Panc1 (cell line): ENCODE results near the gene ATL2. TPM values are rescaled to one million over a fixed set of nuclear protein-coding genes. Genes with fewer than 3 reads are reported as not detected.
"Not testable (repeated sequence)": the region's sequence is repeated elsewhere in the genome, so short reads cannot be mapped to it uniquely, and the experiment has no call there.

Experiments
- ATAC-seq: fragments of 200-7000 bp; cut with Tn5 transposase; 2 replicates; pipeline ENCODE4 v1.9.1; 2020; ENCODE audit warnings: mild to moderate bottlenecking, moderate library complexity
- BruUV-seq: library from RNA; stranded (reverse); fragments of 400-500 nt; replicated peaks from 2 replicates; lab custom pipeline; 2021; lab: Mats Ljungman, UMichigan
- CTCF ChIA-PET: fragments of 300-600 bp; sonication (Branson Sonifier 250); formaldehyde crosslinking; loops from one replicate; lab custom pipeline; 2022; ENCODE audit warnings: antibody characterized with exemption; lab: Charles Lee
- POLR2A ChIA-PET: fragments of 300-600 bp; sonication (Branson Sonifier 250); formaldehyde crosslinking; loops from one replicate; lab custom pipeline; 2022; ENCODE audit warnings: antibody characterized with exemption; lab: Charles Lee
- DNase-seq: peaks from one replicate; pipeline ENCODE4 v3.0.0-alpha.2; 2010; ENCODE audit warnings: low read depth, low spot score
- H3K27ac ChIP-seq: 2 replicates; pipeline ENCODE4 v1.5.1; 2011; ENCODE audit warnings: mild to moderate bottlenecking, low read length, inconsistent platforms
- H3K27me3 ChIP-seq: fragments of 200-500 bp; sonication (Bioruptor generic); 2 replicates; pipeline ENCODE4 v1.6.0; 2014; ENCODE audit warnings: low read length, inconsistent platforms; ENCODE audit not compliant: control insufficient read depth, insufficient read depth
- H3K36me3 ChIP-seq: fragments of 200-500 bp; sonication (Bioruptor generic); 2 replicates; pipeline ENCODE4 v1.5.1; 2014; ENCODE audit warnings: inconsistent platforms, mild to moderate bottlenecking, low read length, moderate library complexity; ENCODE audit not compliant: control insufficient read depth, insufficient read depth
- H3K4me1 ChIP-seq: 2 replicates; pipeline ENCODE4 v1.5.1; 2011; ENCODE audit warnings: inconsistent platforms, mild to moderate bottlenecking, low read length, moderate library complexity; ENCODE audit not compliant: control insufficient read depth, insufficient read depth
- H3K4me3 ChIP-seq, 2 experiments: 2 replicates each; pipeline ENCODE4 v1.5.1; 2011 to 2012; ENCODE audit warnings: low read depth in 2 of 2, low read length in 2 of 2, mild to moderate bottlenecking in 2 of 2, inconsistent platforms in 1 of 2, moderate library complexity in 1 of 2
- H3K9me3 ChIP-seq: fragments of 200-500 bp; sonication (Bioruptor generic); 2 replicates; pipeline ENCODE4 v1.5.1; 2014; ENCODE audit warnings: low read depth, mild to moderate bottlenecking, inconsistent platforms, low read length, moderate library complexity; ENCODE audit not compliant: control insufficient read depth, insufficient read depth
- CTCF ChIP-seq: fragments of 450-650 bp; IDR thresholded peaks from 2 replicates; pipeline ENCODE4 v1.5.1; 2017; ENCODE audit warnings: mild to moderate bottlenecking
- POLR2AphosphoS5 ChIP-seq: IDR thresholded peaks from 2 replicates; pipeline ENCODE4 v1.6.1; 2012; ENCODE audit warnings: mild to moderate bottlenecking, low read depth, low read length, moderate library complexity
- REST ChIP-seq, 2 experiments: IDR thresholded peaks; 2 replicates each; pipeline ENCODE4 v1.6.1; 2011 to 2012; ENCODE audit warnings: low read depth in 2 of 2, control low read depth in 1 of 2, low read length in 1 of 2, mild to moderate bottlenecking in 1 of 2, moderate library complexity in 1 of 2; ENCODE audit not compliant: insufficient read depth in 1 of 2
- SIN3A ChIP-seq: IDR thresholded peaks from 2 replicates; pipeline ENCODE4 v1.6.1; 2012; ENCODE audit warnings: low read depth, mild to moderate bottlenecking, low read length, moderate library complexity, borderline replicate concordance; ENCODE audit not compliant: insufficient read depth
- TCF7L2 ChIP-seq: IDR thresholded peaks from 2 replicates; pipeline ENCODE4 v1.6.1; 2011; ENCODE audit warnings: mild to moderate bottlenecking, low read depth, low read length, inconsistent platforms
- in situ Hi-C: cut with HindIII; loops from 2 replicates; pipeline ENCODE4 v1.10.0; 2016; ENCODE audit warnings: low sequenced_read_pairs, low pct_unique_long_range_greater_than_20kb
- intact Hi-C: fragments of 100-400 bp; cut with micrococcal nuclease; formaldehyde crosslinking; loops from one replicate; pipeline ENCODE4 v1.10.0; 2022; ENCODE audit not compliant: unreplicated experiment
- total RNA-seq: library from RNA; stranded (reverse); gene quantifications from one replicate; pipeline ENCODE4 v1.2.1, GENCODE V29; 2021; ENCODE audit not compliant: unreplicated experiment

ATL2 gene
- total RNA-seq, 1 experiment from 2014 or later = 78.7 TPM

DNA sequence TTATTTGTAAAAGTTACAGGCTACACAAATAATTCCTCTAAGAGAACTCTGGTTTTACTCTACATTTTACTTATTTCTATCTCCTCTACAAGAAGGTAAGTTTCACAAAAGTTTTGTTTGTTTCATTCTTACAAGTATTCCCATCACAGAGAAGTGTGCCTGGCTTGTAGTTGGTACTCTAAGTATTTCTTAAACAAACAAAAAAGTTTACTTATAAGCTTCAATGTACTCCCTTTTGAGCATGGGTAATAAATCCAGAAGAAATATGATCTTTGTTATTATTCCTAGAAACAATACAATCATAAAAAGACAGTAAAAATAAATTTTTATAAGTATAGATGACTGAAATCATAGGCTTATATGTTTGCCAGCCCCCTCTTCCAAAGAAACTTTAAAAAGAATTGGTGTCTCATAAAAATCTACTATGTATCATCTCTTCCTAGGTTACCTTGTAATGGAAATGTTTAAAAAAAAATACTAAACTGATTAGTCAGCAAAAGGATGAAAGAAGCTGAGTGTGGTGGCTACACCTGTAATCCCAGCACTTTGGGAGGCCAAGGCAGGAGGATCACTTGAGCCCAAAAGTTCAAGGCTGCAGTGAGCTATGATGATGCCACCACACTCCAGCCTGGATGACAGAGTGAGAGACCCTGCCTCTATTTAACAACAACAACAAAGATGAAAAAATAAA is 54.7 kb downstream of the ATL2 start:
- in situ Hi-C loops (no loop called here), intact Hi-C loops (no loop called here)
- ChIA-PET POLR2A (no interaction called here), CTCF (no interaction called here)
- Histone ChIP-seq H3K9me3 (no peaks in the 10 kb centered on the region), H3K4me1 (no peaks in the 10 kb centered on the region), H3K4me3 (no peak overlapping the region), H3K36me3 (no peaks in the 10 kb centered on the region; the same call in 1 of the 2 replicates), H3K27me3 (no peaks in the 10 kb centered on the region), H3K27ac (no peak overlapping the region)
- ATAC-seq = no peak
- no peak for TF ChIP-seq TCF7L2
- TF ChIP-seq CTCF = no peak
- no peak for TF ChIP-seq SIN3A
- TF ChIP-seq POLR2AphosphoS5 = no peak
- no peak for TF ChIP-seq REST (IDR thresholded peaks at IDR 0.05; ENCODE audit: insufficient read depth in 1 of 2, low read depth in 2 of 2, low read length in 1 of 2)
- DNase-seq = no peak
- no TSS peak for BruUV-seq

DNA sequence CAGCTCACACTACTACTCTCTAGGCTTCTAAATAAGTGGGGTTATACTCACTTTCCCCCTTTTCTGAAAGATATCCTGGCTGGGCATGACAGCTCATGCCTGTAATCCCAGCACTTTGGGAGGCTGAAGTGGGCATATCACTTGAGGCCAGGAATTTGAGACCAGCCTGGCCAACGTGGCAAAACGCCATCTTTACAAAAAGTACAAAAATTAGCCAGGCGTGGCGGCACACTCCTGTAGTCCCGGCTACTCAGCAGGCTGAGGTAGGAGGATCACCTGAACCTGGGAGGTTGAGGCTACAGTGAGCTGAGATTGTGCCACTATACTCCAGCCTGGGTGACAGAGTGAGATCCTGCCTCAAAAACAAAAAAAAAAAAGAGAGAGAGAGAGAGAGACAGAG is 57.8 kb downstream of the ATL2 start:
- H3K4me1 ChIP-seq, in situ Hi-C loops, H3K9me3 ChIP-seq, ATAC-seq, H3K27ac ChIP-seq, H3K27me3 ChIP-seq, H3K36me3 ChIP-seq, H3K4me3 ChIP-seq, DNase-seq, BruUV-seq: not testable (repeated sequence)
- CTCF ChIA-PET = interaction anchor here (0.7 kb wide), 1 partner anchor 942 kb away, joined by 3 read pairs; no protein-coding TSS in a partner anchor
- POLR2A ChIA-PET = interaction anchor here (0.6 kb wide), 1 partner anchor 421 kb away, joined by 3 read pairs; no protein-coding TSS in a partner anchor
- intact Hi-C loops = loop anchor here (5.0 kb wide), 2 partner anchors 148 to 188 kb away; no protein-coding TSS in a partner anchor

GRCh38 chr2:38317725-38318124 is 59.3 kb downstream of the ATL2 start:
- no peaks in the 10 kb centered on the region for H3K27me3 ChIP-seq
- intact Hi-C loops (loop anchor here (5.0 kb wide), 2 partner anchors 150 to 190 kb away; no protein-coding TSS in a partner anchor), in situ Hi-C loops (no loop called here)
- H3K36me3 ChIP-seq = peaks cover 9% of the 10 kb centered on the region
- TF ChIP-seq REST (IDR thresholded peaks at IDR 0.05; ENCODE audit: insufficient read depth in 1 of 2, low read depth in 2 of 2, low read length in 1 of 2) = no peak
- ChIA-PET POLR2A (interaction anchor here (0.7 kb wide), 1 partner anchor 420 kb away, joined by 7 read pairs; no protein-coding TSS in a partner anchor), CTCF (interaction anchor here (0.6 kb wide), 1 partner anchor 249 kb away, joined by 5 read pairs; no protein-coding TSS in a partner anchor)
- ATAC-seq (no peak), DNase-seq (no peak)
- BruUV-seq = no TSS peak
- H3K4me3 ChIP-seq = no peak overlapping the region
- H3K27ac ChIP-seq = no peak overlapping the region
- no peaks in the 10 kb centered on the region for H3K9me3 ChIP-seq
- no peaks in the 10 kb centered on the region for H3K4me1 ChIP-seq
